GM19099 (cell line): ENCODE data around the gene ERP44.

ENCODE experiments used
- POLR2A ChIP-seq: IDR thresholded peaks from 3 replicates; pipeline ENCODE4 v1.6.1; 2011; ENCODE audit warnings: low read depth; ENCODE audit not compliant: insufficient read length; ENCODE audit errors: extremely low read depth

ERP44 gene

GRCh38 chr9:100074093-100074492 lies 24.7 kb downstream of the ERP44 start:
- no peak for TF ChIP-seq POLR2A

- TF ChIP-seq POLR2A: no peak
Observed at GRCh38 chr9:100072805-100073204, 26.0 kb downstream of the ERP44 start.

GRCh38 chr9:100071271-100071670 lies 27.5 kb downstream of the ERP44 start:
- TF ChIP-seq POLR2A: no peak

GRCh38 chr9:100070104-100071041 lies 28.4 kb downstream of the ERP44 start:
- TF ChIP-seq POLR2A: no peak

- no peak for TF ChIP-seq POLR2A
Observed at GRCh38 chr9:100066539-100066938, 32.3 kb downstream of the ERP44 start.

- no peak for TF ChIP-seq POLR2A
Observed at GRCh38 chr9:100064872-100065581, 33.8 kb downstream of the ERP44 start.

GRCh38 chr9:100063185-100063584 lies 35.6 kb downstream of the ERP44 start:
- TF ChIP-seq POLR2A: no peak

- no peak for TF ChIP-seq POLR2A
Observed at GRCh38 chr9:100058699-100059579, 39.9 kb downstream of the ERP44 start.

GRCh38 chr9:100057624-100058023 lies 41.2 kb downstream of the ERP44 start:
- no peak for TF ChIP-seq POLR2A

GRCh38 chr9:100056561-100056960 lies 42.2 kb downstream of the ERP44 start:
- TF ChIP-seq POLR2A: no peak

- TF ChIP-seq POLR2A: no peak
Observed at GRCh38 chr9:100052375-100052774, 46.4 kb downstream of the ERP44 start.

GRCh38 chr9:100049551-100049950 lies 49.2 kb downstream of the ERP44 start:
- TF ChIP-seq POLR2A: no peak

GRCh38 chr9:100038472-100038871 lies 60.3 kb downstream of the ERP44 start:
- TF ChIP-seq POLR2A: no peak

- no peak for TF ChIP-seq POLR2A
Observed at GRCh38 chr9:100033877-100034551, 64.8 kb downstream of the ERP44 start.

- TF ChIP-seq POLR2A: no peak
Observed at GRCh38 chr9:100030548-100030947, 68.3 kb downstream of the ERP44 start.

GRCh38 chr9:100029251-100029650 lies 69.5 kb downstream of the ERP44 start:
- TF ChIP-seq POLR2A: no peak
